CD4-positive, alpha-beta T cell (primary cell): ENCODE measurements around the gene FNDC3B. TPM values are rescaled to one million over a fixed set of nuclear protein-coding genes. Genes with fewer than 3 reads are reported as not detected.

Source experiments
- ATAC-seq: fragments of 200-7000 bp; cut with Tn5 transposase; one replicate; pipeline ENCODE4 v1.10.0; 2022; ENCODE audit warnings: mild to moderate bottlenecking; ENCODE audit not compliant: poor library complexity
- CTCF ChIA-PET: fragments of 350-600 bp; sonication (Branson Sonifier 250); formaldehyde crosslinking; loops from one replicate; lab custom pipeline; 2021; ENCODE audit warnings: antibody characterized with exemption, inconsistent platforms; lab: Charles Lee
- POLR2A ChIA-PET: fragments of 350-600 bp; sonication (Branson Sonifier 250); formaldehyde crosslinking; loops from one replicate; lab custom pipeline; 2021; ENCODE audit warnings: antibody characterized with exemption, inconsistent platforms; lab: Charles Lee
- DNase-seq, 14 experiments: peaks; one replicate each; pipeline ENCODE4 v3.0.0-alpha.2; 2013 to 2020; ENCODE audit warnings: mixed read lengths in 2 of 14
- H3K27ac ChIP-seq, 2 donors: one replicate each; pipeline versions ENCODE4 v1.5.1 to v1.7.0; 2013; ENCODE audit warnings: low read length in 2 of 2, low read depth in 1 of 2, mild to moderate bottlenecking in 1 of 2
- H3K27me3 ChIP-seq, 2 experiments: 1 replicate in 1 of 2; 2 replicates in 1 of 2; pipeline versions ENCODE4 v1.6.1 to v1.7.0; 2013; ENCODE audit warnings: low read length in 2 of 2, control low read depth in 1 of 2, mild to moderate bottlenecking in 1 of 2, moderate library complexity in 1 of 2; ENCODE audit not compliant: insufficient read depth in 2 of 2, control insufficient read depth in 1 of 2
- H3K36me3 ChIP-seq: one replicate; pipeline ENCODE4 v1.6.1; 2013; ENCODE audit warnings: low read length, control low read depth; ENCODE audit not compliant: insufficient read depth
- H3K4me1 ChIP-seq: one replicate; pipeline ENCODE4 v1.6.1; 2013; ENCODE audit warnings: low read length, control low read depth; ENCODE audit not compliant: insufficient read depth
- H3K4me3 ChIP-seq: one replicate; pipeline ENCODE4 v1.5.1; 2013; ENCODE audit warnings: mild to moderate bottlenecking, low read length, moderate library complexity
- H3K9me3 ChIP-seq, 2 experiments: 1 replicate in 1 of 2; 2 replicates in 1 of 2; pipeline versions ENCODE4 v1.6.1 to v1.7.0; 2013; ENCODE audit warnings: low read length in 2 of 2, mild to moderate bottlenecking in 2 of 2, control low read depth in 1 of 2, moderate library complexity in 1 of 2; ENCODE audit not compliant: control insufficient read depth in 1 of 2, insufficient read depth in 1 of 2
- H3K27ac Mint-ChIP-seq: one replicate; pipeline ENCODE4 v1.8.0; 2020; ENCODE audit warnings: mixed read lengths
- H3K27me3 Mint-ChIP-seq: one replicate; pipeline ENCODE4 v1.8.0; 2021; ENCODE audit warnings: mixed read lengths
- H3K36me3 Mint-ChIP-seq: one replicate; pipeline ENCODE4 v1.8.0; 2021; ENCODE audit warnings: low read depth, mixed read lengths
- H3K4me1 Mint-ChIP-seq: one replicate; pipeline ENCODE4 v1.8.0; 2021; ENCODE audit warnings: low read depth, mixed read lengths
- H3K4me3 Mint-ChIP-seq: one replicate; pipeline ENCODE4 v1.8.0; 2020; ENCODE audit warnings: mild to moderate bottlenecking, mixed read lengths
- H3K9me3 Mint-ChIP-seq: one replicate; pipeline ENCODE4 v1.8.0; 2020; ENCODE audit warnings: mixed read lengths
- CTCF ChIP-seq: fragments of 200-600 bp; IDR thresholded peaks from one replicate; pipeline ENCODE4 v1.8.0; 2022; ENCODE audit warnings: antibody characterized with exemption, mild to moderate bottlenecking
- intact Hi-C, 2 experiments: fragments of 100-400 bp; cut with DNase I in 1 of 2; cut with micrococcal nuclease in 1 of 2; formaldehyde crosslinking; loops; one replicate each; pipeline versions ENCODE4 v1.15.1 to v1.9.0; 2023 to 2025; cut with DNase I, micrococcal nuclease
- total RNA-seq, 174 experiments: library from RNA in 2 of 174; stranded (reverse) in 2 of 174; gene quantifications; one replicate each; pipeline ENCODE4 v1.2.3 and lab custom pipeline; 2021 to 2026

The FNDC3B gene
- total RNA-seq, 2 experiments from 2014 or later = 26.1 to 28.7 TPM

GRCh38 chr3:172121981-172122380 is 82.6 kb downstream of the FNDC3B start:
- H3K27me3 Mint-ChIP-seq = no peaks in the 10 kb centered on the region
- peaks cover 22% of the 10 kb centered on the region for H3K36me3 Mint-ChIP-seq
- H3K27me3 ChIP-seq = no peaks in the 10 kb centered on the region
- no peaks in the 10 kb centered on the region for H3K9me3 ChIP-seq
- no peaks in the 10 kb centered on the region for H3K36me3 ChIP-seq
- no peak overlapping the region for H3K27ac Mint-ChIP-seq
- CTCF ChIA-PET = no interaction called here
- no peaks in the 10 kb centered on the region for H3K9me3 Mint-ChIP-seq
- no peak overlapping the region for H3K4me3 Mint-ChIP-seq
- H3K4me1 ChIP-seq = no peaks in the 10 kb centered on the region
- no peak overlapping the region for H3K4me3 ChIP-seq
- TF ChIP-seq CTCF = no peak
- DNase-seq (no peak), ATAC-seq (no peak)
- no peak overlapping the region for H3K27ac ChIP-seq
- POLR2A ChIA-PET = interaction anchor here (0.6 kb wide), 1 partner anchor 254 kb away, joined by 4 read pairs; no protein-coding TSS in a partner anchor
- intact Hi-C loops = no loop called here
- H3K4me1 Mint-ChIP-seq = no peaks in the 10 kb centered on the region

- CTCF ChIA-PET = no interaction called here
- no peak for ATAC-seq
- Histone ChIP-seq H3K27me3 (no peaks in the 10 kb centered on the region), H3K36me3 (no peaks in the 10 kb centered on the region), H3K4me1 (no peaks in the 10 kb centered on the region), H3K27ac (no peak overlapping the region), H3K9me3 (no peaks in the 10 kb centered on the region), H3K4me3 (no peak overlapping the region)
- H3K9me3 Mint-ChIP-seq = no peaks in the 10 kb centered on the region
- intact Hi-C loops = no loop called here
- no peak overlapping the region for H3K4me3 Mint-ChIP-seq
- no peak for DNase-seq
- no peaks in the 10 kb centered on the region for H3K27me3 Mint-ChIP-seq
- POLR2A ChIA-PET = no interaction called here
- H3K36me3 Mint-ChIP-seq = peaks cover 17% of the 10 kb centered on the region
- H3K27ac Mint-ChIP-seq = no peak overlapping the region
- TF ChIP-seq CTCF = no peak
- peaks cover 3% of the 10 kb centered on the region for H3K4me1 Mint-ChIP-seq
Observed at GRCh38 chr3:172124271-172124670, 84.9 kb downstream of the FNDC3B start.

- Histone ChIP-seq H3K27ac (no peak overlapping the region), H3K4me3 (no peak overlapping the region), H3K27me3 (no peaks in the 10 kb centered on the region), H3K9me3 (no peaks in the 10 kb centered on the region), H3K4me1 (peaks cover 2% of the 10 kb centered on the region), H3K36me3 (no peaks in the 10 kb centered on the region)
- Mint-ChIP-seq H3K36me3 (peaks cover 17% of the 10 kb centered on the region), H3K9me3 (no peaks in the 10 kb centered on the region), H3K4me1 (peaks cover 11% of the 10 kb centered on the region), H3K27me3 (no peaks in the 10 kb centered on the region), H3K4me3 (no peak overlapping the region), H3K27ac (no peak overlapping the region)
- TF ChIP-seq CTCF = no peak
- intact Hi-C loops = no loop called here
- no peak for DNase-seq
- ChIA-PET CTCF (interaction anchor here (0.7 kb wide), 1 partner anchor 11 kb away, joined by 3 read pairs; no protein-coding TSS in a partner anchor), POLR2A (interaction anchor here (0.6 kb wide), 1 partner anchor 1074 kb away, joined by 3 read pairs; no protein-coding TSS in a partner anchor)
- ATAC-seq = no peak
Observed at GRCh38 chr3:172125053-172125452, 85.7 kb downstream of the FNDC3B start.
